H1 (cell line): Measurements from ENCODE around the gene CREB3L4. TPM values are rescaled to one million over a fixed set of nuclear protein-coding genes. Genes with fewer than 3 reads are reported as not detected.

Experiments used
- BCL11A ChIP-seq, 2 experiments: IDR thresholded peaks; one replicate each; pipeline ENCODE4 v1.6.1; 2011; ENCODE audit warnings: low read depth in 2 of 2, low read length in 2 of 2, mild to moderate bottlenecking in 2 of 2
- CREB1 ChIP-seq: IDR thresholded peaks from 2 replicates; pipeline ENCODE4 v1.6.1; 2012; ENCODE audit warnings: inconsistent platforms
- EZH2 ChIP-seq: fragments of 200-600 bp; sonication (generic); IDR thresholded peaks from 2 replicates; pipeline ENCODE4 v1.7.1; 2012; ENCODE audit warnings: low read depth, mild to moderate bottlenecking, moderate library complexity, low read length, inconsistent platforms; ENCODE audit not compliant: severe bottlenecking
- FOSL1 ChIP-seq: IDR thresholded peaks from 2 replicates; pipeline ENCODE4 v1.6.1; 2011; ENCODE audit warnings: mild to moderate bottlenecking, low read depth, low read length, moderate library complexity; ENCODE audit not compliant: insufficient read depth
- HDAC6 ChIP-seq: IDR thresholded peaks from one replicate; pipeline ENCODE4 v1.7.1; 2012; ENCODE audit warnings: low read depth, mild to moderate bottlenecking, inconsistent platforms, low read length, moderate library complexity
- KDM4A ChIP-seq: IDR thresholded peaks from one replicate; pipeline ENCODE4 v1.7.1; 2012; ENCODE audit warnings: low read depth, mild to moderate bottlenecking, moderate library complexity, low read length, inconsistent platforms; ENCODE audit not compliant: severe bottlenecking
- PHF8 ChIP-seq: fragments of 200-600 bp; sonication (generic); conservative IDR thresholded peaks from 2 replicates; pipeline ENCODE4 v1.7.1; 2012; ENCODE audit warnings: low read depth, mild to moderate bottlenecking, inconsistent platforms, low read length, moderate library complexity
- POLR2AphosphoS5 ChIP-seq: IDR thresholded peaks from 2 replicates; pipeline ENCODE4 v1.6.1; 2011; ENCODE audit warnings: low read depth, low read length
- POU5F1 ChIP-seq: IDR thresholded peaks from 2 replicates; pipeline ENCODE4 v1.6.1; 2011; ENCODE audit warnings: low read depth, mild to moderate bottlenecking, low read length, moderate library complexity
- RBBP5 ChIP-seq: IDR thresholded peaks from 2 replicates; pipeline ENCODE4 v1.7.1; 2012; ENCODE audit warnings: low read depth, mild to moderate bottlenecking, inconsistent platforms, low read length, moderate library complexity, borderline replicate concordance
- SIX5 ChIP-seq: IDR thresholded peaks from 2 replicates; pipeline ENCODE4 v1.6.1; 2011; ENCODE audit warnings: mild to moderate bottlenecking, low read depth, low read length
- SP2 ChIP-seq: IDR thresholded peaks from 2 replicates; pipeline ENCODE4 v1.6.1; 2012; ENCODE audit warnings: mild to moderate bottlenecking, low read length, inconsistent platforms
- TAF1 ChIP-seq: IDR thresholded peaks from 2 replicates; pipeline ENCODE4 v1.6.1; 2011; ENCODE audit warnings: mild to moderate bottlenecking, low read depth, low read length
- polyA plus RNA-seq, 7 experiments: library from polyadenylated mRNA; depleted of rRNA in 3 of 7; stranded (reverse) in 5 of 7; unstranded in 2 of 7; fragments of >200 nt in 5 of 7; fragments of 200-250 nt in 2 of 7; gene quantifications; 1 replicate in 5 of 7; 2 replicates in 1 of 7; 4 replicates in 1 of 7; pipeline versions ENCODE4 v1.2.1 to v1.2.3, GENCODE V29; 2011 to 2013; ENCODE audit warnings: missing spikeins in 2 of 7, mixed read lengths in 2 of 7
- total RNA-seq: library from RNA; stranded (reverse); fragmentation: NEBNext Ultra II Directional; extraction: Animal tissue kit (Norgen Biotek cat#: 25700); gene quantifications from 2 replicates; pipeline ENCODE4 v1.2.1, GENCODE V29; 2021

CREB3L4 gene
- total and polyA plus RNA-seq, 2 of the 8 experiments (the other 6 are each of a cell fraction or from before 2014, with no cell fraction given) = 34.4 to 54.0 TPM

GRCh38 chr1:153977250-153978240, 9.8 kb downstream of the CREB3L4 start, which contains the start of gene JTB (continued):
- TF ChIP-seq POU5F1 (no peak), HDAC6 (no peak), EZH2 (no peak), RBBP5 (peak; percentile 84), TAF1 (peak; percentile 70; the same call in 1 of the 2 replicates), SP2 (no peak), CREB1 (peak; percentile 84), SIX5 (peak; percentile 70), BCL11A (IDR thresholded peaks at IDR 0.05; ENCODE audit: low read depth in 2 of 2, low read length in 2 of 2) (no peak), POLR2AphosphoS5 (no peak; the same call in none of the 2 replicates), PHF8 (peak; percentile 89), KDM4A (peak; percentile 78), FOSL1 (0 out of 2 replicates have a peak, but pooled peaks have one; percentile 7)
